GM21381 (cell line): ENCODE data around the gene FOLR3.
"Not testable (repeated sequence)": the region's sequence is repeated elsewhere in the genome, so short reads cannot be mapped to it uniquely, and the experiment has no call there.

ENCODE experiments used
- ATAC-seq: cut with Tn5 transposase; IDR thresholded peaks from one replicate; pipeline ENCODE4 v1.9.1; 2021; ENCODE audit warnings: mild to moderate bottlenecking, moderate library complexity; ENCODE audit not compliant: unreplicated experiment

FOLR3 gene

DNA sequence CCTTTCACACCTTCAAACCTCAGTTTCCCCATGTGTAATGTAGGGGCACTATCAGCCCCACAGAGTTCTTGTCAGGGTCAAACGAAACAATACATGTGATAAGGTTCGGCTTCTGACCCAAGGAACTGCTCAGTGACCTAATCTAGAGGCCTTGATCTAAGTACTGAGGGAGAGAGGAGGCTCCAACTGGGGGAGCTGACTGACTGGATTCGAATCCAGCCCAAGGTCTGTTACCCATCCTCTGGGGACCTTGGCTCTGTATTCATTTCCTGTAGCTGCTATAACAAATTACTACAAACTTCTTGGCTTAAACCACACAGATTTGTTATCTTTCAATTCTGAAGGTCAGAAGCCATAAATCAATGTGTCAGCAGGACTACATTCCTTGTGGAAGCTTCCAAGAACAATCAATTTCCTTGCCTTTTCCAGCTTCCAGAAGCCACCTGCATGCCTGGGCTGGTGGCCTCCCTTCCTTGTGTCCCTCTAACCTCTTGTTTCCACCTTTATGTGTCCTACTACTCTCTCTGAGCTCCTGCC, 12.3 kb upstream of the FOLR3 start:
- no peak for ATAC-seq

DNA sequence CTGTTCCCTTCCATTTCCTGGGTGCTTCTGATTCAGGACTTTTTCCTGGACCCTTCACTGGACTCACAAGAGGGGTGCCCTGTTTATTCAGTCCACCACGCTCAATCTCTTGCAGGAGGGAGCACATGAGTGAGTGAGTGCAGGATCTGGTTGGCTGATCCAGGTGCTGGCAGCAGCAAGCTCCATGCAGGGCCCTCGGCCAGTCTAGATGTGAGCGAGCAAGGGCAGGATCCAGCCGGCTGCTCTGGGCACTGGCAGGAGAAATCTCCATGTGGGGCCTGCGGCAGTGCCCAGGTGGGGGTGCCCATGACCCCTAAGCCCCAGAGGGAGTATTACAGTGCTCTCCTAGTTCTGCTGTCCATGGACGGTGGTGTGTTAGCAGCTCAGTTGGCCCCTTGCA, 11.5 kb upstream of the FOLR3 start:
- ATAC-seq: no peak

DNA sequence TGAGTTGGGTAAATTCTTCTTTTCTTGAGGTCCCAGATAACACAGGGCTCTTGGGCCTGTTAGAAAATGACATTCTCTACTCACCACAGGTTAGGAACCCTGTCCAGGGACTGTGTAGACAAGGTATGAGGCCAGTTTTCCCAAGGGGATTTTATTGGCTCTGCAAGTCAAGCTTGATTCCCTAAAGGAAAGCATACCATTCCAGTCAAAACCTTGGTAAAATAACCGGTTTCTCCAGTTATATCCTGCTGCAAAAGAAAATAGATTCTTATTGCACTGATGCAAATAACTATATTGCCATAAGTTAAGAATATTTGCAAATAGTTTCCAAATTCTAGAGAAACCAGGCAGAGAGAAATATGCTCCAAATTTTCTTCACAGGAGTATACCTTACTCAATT, 9.6 kb upstream of the FOLR3 start:
- no peak for ATAC-seq

DNA sequence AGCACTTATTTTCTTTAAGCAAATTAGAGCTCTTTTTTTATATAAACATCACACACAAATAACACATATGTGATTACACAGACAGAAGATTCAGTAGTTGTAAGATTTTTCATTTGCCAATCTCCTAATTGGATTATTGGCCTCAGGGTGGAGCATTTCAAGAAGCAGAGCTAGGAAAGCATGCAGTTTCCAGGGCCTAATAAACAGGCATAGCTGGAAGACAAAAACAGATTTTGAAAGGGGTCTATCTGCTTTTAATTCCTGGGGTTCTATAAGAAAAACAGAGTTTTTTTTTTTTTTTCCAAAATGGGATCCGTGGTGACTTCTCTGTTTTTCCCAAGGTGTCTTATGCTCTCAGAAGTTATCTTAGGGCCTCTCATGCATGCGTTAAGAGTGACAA, 7.6 kb upstream of the FOLR3 start:
- ATAC-seq: no peak

DNA sequence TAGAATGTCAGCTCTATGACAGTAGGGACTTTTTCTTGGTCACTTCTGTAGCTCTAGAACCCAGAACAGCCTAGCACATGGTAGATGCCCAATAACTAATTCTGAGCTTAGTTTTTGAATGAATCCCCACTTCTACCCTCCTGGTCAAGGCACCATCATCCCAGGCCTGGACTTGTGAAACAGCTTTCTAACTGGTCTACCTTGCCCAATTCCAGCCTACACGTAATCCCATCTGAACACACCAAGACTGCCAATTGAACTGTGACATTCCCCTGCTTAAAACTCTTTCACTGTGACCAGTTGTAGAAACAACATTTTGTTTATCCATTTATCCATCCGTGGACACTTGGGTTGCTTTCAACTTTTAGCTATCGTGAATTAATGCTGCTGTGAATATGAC, 6.1 kb upstream of the FOLR3 start:
- ATAC-seq: no peak

DNA sequence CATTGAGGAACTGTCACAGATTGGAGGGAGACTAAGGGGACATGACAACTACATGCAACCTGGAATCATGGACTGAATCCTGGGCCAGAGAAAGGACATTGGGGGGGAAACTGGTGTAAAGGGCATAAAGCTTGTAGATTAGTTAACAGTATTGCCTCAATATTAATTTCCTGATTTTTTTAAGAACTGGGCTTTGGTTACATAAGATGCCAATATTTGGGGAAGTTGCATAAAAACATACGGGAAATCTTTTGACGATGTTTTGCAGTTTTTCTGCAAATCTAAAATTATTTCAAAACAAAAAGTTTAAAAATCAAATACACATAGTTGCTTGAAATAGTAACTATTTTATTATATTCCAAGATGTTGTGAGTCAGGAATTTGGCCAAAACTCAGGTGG, 2.9 kb upstream of the FOLR3 start:
- ATAC-seq: no peak

DNA sequence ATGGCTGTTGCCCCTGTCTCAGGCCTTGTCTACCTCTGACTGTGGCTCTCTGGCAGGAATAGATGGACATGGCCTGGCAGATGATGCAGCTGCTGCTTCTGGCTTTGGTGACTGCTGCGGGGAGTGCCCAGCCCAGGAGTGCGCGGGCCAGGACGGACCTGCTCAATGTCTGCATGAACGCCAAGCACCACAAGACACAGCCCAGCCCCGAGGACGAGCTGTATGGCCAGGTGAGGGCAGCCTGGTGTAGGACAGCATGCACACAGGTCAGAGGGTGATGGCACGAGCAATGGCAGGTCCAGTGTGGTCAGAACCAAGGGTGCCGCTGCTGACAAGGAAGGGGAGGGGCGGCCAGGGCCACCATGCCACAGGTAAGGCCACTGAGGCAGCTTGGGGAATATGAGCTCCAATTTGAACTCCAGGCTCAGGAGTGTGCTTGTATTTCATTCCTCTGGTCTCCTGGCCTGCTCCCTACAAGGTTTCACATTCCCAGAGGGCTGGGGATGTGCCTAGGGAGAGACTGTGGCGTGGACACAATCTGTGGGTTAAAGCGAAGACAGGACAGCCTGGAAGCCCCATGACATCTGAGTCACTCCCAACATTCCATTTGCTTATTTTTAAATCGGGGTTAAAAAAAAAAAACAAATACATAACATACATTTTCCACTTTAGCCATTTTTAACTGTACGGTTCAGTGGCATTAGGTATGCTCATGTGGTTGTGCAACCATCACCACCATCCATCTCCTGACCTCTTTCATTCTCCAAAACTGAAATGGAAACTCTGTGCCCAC, 562 bp downstream of the FOLR3 start:
- ATAC-seq: no peak

DNA sequence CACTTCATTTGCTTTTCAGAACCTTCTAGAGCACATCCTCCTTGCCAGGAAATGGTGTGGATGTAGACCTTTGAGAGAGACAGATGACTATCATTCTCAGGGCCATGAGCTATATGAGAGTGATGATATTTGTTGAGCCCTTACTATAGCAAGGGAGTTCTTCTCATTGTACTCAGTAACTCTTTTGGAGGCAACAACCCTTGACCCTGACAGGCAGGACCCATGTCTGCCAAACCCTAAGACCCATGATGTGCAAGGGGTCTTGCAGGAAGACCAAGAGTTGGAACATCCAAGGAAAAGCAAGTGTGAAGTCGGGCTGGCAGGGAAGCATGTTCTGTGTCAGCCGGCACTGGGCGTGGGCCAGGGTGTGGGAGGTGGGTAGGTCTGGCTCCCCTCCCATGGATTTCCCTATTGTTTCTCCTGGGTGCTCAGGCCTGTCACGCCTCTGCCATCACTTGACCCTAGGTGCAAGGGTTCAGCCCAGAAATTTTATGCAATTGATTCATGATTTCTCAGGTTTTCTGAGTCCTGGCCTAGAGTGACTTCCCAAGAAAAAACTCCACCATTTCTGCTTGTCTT, 1.2 kb downstream of the FOLR3 start:
- ATAC-seq: no peak

DNA sequence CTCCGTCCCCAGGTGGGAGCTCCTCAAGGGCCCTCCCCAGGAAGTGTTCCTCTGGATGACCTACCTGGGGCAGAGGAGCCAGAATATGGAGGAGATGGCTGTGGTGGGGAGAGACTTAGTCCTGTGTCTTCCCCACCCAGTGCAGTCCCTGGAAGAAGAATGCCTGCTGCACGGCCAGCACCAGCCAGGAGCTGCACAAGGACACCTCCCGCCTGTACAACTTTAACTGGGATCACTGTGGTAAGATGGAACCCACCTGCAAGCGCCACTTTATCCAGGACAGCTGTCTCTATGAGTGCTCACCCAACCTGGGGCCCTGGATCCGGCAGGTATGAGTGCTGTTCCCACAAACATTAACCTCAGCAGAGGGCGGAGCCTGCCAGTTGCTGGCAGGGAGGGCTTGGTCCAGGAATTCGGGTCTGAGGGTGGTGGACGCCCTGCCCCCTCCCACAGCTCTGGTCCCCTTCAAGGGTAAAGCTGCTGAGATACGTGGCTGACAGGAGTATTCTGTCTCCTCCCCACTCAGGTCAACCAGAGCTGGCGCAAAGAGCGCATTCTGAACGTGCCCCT, 3.4 kb downstream of the FOLR3 start:
- ATAC-seq: no peak

DNA sequence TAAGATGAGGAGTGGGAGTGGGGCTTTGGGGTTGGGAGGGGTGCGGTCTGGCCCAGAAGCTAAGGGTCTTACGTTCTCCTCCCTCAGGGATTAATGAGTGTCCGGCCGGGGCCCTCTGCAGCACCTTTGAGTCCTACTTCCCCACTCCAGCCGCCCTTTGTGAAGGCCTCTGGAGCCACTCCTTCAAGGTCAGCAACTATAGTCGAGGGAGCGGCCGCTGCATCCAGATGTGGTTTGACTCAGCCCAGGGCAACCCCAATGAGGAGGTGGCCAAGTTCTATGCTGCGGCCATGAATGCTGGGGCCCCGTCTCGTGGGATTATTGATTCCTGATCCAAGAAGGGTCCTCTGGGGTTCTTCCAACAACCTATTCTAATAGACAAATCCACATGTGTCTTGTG, 4.0 kb downstream of the FOLR3 start:
- no peak for ATAC-seq

DNA sequence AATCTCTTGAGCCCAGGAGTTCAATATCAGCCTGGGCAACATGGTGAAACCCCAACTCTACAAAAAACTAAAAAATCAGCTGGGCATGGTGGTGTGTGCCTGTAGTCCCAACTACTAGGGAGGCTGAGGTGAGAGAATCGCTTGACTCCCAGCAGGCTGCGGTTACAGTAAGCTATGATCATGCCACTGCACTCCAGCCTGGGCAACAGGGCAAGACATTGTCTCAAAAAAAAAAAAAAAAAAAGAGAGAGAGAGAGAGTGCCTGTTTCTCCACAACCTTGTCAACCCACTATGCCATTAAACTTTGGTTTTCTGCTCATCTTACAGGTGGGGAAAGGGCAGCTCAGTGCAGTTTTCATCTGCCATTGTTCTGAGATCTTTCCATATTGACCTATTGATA, 5.1 kb downstream of the FOLR3 start:
- no peak for ATAC-seq

DNA sequence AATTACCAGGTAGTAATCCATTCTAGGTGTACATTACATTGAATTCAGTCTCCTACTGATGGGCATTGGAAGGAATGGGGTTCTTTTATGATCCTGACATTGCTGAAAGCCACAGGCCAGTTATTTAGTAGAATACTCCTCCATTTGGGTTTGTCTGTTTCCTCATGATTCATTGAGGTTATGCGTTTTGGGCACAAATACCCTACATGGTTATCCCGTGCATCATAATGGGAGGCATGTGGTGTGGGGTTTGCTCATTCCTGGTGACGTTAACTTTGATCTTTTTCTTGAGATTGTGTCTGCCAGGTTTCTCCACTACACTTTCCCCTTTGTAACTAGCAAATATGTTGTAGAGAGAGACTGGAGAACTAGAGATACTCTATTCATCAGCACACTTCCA, 5.5 kb downstream of the FOLR3 start:
- no peak for ATAC-seq

DNA sequence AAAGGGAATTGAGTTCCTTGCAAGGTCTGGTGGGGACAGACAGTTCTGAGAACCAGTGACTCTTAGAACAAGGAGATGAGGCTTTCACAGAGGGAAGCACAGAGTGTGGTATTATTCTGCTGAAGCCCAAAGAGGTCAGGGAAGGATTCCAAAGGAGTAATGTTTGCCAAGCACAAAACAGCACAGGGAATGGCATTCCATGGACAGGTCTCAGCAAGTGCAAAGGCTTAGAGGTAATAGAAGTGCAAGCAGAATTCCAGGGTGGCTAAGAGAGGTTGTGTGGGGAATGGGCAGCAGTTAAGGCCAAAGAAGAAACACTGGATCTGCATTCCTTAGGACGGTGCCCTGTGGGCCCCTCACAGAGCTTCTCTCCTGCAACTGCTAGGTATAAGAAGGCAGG, 6.6 kb downstream of the FOLR3 start:
- not testable (repeated sequence) for ATAC-seq

DNA sequence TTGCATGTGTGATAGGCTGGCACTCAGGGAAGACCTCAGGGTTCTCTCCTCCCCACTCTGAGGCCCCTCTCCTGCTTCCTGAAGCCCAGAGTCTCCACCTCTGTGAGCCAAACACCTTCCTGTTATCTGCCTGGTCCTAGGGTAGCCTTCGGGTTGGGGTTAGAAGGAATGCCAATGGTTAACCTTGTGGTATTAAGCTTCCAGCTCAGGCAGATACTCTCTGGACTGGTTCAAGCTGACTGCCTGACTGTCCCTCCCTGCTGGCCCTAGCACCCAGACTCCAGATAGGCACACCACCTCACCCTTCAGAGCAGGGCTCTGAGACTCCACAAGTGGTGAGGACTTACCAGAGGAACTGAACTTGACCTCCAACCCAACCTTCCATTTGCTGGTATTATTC, 7.0 kb downstream of the FOLR3 start:
- ATAC-seq: not testable (repeated sequence)

DNA sequence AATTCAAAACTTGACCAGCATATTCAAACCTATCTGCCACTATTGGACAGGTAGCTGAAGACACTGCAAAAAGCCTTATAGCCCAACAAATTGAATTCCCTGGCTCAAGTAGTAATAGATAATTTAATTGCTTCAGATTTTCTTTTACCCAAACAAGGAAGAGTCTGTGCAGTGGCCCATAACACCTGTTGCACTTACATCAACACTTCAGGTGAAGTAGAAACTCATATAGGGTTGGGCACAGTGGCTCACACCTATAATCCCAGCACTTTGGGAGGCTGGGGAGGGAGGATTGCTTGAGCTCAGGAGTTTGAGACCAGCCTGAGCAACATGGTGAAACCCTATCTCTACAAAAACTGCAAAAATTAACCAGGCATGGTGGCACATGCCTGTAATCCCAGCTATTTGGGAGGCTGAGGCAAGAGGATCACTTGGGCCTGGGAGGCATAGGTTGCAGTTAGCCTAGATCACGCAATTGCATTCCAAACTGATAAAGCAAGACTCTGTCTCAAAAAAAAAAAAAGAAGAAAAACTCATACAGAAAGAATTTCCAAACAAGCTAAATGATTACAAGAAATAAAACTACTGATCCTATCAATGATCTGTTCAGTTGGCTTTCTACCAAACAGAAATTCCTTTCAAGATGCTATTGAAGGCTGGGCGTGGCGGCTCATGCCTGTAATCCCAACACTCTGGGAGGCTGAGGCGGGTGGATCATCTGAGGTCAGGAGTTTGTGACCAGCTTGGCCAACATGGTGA, 9.5 kb downstream of the FOLR3 start:
- no peak for ATAC-seq

DNA sequence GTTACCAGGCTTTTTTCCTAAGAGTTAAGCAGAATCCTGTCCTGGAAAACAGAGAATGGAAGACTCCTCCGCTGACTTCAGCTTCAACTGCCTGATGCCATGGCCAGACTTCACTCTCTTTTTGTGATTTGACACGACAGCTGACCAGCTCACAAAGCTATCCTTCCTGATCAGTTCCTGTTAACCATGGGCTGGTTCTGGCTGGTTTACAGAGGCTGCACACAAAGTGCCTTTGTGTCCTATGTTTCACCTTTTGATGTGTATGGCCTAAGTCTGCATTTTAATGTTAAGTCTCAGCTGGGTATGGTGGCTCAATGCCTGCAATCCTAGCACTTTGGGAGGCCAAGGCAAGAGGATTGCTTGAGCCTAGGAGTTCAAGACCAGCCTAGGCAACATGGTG, 11.1 kb downstream of the FOLR3 start:
- no peak for ATAC-seq

DNA sequence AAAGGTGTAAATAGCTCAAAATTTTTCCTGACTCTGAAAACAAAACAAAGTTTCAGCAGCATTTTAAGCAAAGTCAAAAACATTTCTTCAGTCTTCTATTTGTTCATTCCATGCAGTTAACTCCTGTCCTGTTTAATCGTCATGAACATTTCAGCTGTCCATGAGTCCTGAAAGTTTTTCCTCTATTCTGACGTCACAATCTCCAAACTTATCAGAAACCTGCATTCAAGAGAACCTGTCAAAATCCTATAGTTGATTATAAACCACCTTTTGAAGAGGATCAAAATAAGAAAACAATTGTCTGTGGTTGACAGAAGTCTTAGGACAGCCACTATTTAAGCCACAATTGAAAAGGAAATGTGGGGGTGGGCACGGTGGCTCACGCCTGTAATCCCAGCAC, 15.4 kb downstream of the FOLR3 start:
- no peak for ATAC-seq

DNA sequence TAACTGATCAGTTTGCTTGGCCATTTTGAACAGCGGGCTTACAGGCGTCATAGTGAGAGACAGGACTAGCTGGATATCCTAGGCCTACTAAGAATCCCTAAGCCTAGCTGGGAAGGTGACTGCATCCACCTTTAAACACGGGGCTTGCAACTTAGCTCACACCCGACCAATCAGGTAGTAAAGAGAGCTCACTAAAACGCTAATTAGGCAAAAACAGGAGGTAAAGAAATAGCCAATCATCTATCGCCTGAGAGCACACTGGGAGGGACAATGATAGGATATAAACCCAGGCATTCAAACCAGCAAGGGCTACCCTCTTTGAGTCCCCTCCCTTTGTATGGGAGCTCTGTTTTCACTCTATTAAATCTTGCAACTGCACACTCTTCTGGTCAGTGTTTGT, 18.3 kb downstream of the FOLR3 start:
- ATAC-seq: not testable (repeated sequence)

DNA sequence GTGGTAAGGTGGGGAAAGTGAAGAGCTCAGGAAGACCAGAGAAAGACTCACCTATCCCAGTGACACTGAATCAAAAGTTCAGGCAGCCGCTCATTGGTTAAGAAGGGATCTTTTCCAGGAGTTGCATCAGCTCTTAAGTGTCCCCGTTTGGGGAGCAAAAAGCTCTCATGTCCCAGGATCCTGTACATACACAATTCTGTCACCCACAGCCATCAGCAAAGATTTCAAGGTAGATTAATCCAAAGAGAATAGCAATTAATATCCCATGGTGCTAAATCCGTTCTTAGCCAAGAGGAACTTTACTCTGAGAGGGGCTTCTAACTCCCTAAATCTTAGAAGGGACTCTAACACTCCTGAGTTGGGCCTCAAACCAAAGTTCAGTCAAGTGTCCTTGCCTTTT, 19.3 kb downstream of the FOLR3 start:
- ATAC-seq: no peak

DNA sequence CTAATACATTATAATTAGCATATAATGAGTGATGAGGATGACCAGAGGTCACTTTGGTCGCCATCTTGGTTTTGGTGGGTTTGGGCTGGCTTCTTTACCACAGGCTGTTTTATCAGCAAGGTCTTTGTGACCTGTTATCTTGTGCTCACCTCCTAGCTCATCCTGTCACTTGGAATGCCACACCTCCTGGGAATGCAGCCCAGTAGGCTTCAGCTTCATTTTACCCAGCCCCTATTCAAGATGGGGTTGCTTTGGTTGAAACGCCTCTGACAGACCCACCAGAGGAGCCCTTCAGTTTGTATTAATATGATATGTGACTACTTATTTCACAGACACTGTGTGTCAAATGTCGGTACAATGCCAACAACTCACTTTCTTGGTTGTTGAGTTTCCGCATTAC, 20.2 kb downstream of the FOLR3 start:
- no peak for ATAC-seq

DNA sequence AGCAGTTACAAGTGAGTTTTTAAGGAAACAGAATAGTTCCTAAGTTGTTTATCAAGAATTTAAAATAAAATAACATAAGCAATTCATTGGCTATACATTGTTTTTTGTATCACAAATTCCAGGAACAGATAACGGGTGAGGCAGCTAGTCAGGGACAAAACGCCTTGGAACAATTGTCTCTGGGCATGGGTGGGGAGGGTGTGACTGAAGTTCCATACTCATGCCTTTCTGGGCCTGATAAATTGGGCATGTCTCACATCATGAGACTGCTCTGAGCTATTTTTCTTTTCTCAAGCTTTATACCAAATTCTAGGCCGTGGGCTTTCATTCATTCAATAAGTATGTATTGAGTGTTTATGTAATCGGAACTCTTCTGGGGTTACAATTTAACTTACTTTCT, 21.6 kb downstream of the FOLR3 start:
- ATAC-seq: no peak

DNA sequence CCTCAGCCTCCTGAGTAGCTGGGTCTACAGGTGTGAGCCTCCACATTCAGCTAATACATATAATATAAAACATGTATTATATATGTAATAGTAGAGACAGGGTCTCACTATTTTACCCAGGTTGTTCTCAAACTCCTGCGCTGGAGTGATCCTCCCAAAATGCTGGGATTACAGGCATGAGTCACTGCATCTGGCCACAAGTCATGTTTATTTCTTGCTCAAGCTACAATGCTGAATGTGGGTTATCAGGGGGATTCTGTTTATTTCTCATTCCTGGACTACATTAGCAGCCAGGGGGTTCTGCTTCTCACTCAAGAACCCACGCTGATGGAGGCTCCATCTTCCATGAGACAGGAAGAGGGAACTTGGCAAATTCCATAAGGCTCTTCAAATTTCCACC, 24.8 kb downstream of the FOLR3 start:
- ATAC-seq: no peak
